ENCODE measurements around the gene CDC6. TPM values are rescaled to one million over a fixed set of nuclear protein-coding genes. Genes with fewer than 3 reads are reported as not detected.

The CDC6 gene, protein sequence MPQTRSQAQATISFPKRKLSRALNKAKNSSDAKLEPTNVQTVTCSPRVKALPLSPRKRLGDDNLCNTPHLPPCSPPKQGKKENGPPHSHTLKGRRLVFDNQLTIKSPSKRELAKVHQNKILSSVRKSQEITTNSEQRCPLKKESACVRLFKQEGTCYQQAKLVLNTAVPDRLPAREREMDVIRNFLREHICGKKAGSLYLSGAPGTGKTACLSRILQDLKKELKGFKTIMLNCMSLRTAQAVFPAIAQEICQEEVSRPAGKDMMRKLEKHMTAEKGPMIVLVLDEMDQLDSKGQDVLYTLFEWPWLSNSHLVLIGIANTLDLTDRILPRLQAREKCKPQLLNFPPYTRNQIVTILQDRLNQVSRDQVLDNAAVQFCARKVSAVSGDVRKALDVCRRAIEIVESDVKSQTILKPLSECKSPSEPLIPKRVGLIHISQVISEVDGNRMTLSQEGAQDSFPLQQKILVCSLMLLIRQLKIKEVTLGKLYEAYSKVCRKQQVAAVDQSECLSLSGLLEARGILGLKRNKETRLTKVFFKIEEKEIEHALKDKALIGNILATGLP
- total RNA-seq, result 10 to 100 TPM in 1 of 4 donors, under 1 TPM in 1, not detected in 2; 0.88 to 11.3 TPM

DNA sequence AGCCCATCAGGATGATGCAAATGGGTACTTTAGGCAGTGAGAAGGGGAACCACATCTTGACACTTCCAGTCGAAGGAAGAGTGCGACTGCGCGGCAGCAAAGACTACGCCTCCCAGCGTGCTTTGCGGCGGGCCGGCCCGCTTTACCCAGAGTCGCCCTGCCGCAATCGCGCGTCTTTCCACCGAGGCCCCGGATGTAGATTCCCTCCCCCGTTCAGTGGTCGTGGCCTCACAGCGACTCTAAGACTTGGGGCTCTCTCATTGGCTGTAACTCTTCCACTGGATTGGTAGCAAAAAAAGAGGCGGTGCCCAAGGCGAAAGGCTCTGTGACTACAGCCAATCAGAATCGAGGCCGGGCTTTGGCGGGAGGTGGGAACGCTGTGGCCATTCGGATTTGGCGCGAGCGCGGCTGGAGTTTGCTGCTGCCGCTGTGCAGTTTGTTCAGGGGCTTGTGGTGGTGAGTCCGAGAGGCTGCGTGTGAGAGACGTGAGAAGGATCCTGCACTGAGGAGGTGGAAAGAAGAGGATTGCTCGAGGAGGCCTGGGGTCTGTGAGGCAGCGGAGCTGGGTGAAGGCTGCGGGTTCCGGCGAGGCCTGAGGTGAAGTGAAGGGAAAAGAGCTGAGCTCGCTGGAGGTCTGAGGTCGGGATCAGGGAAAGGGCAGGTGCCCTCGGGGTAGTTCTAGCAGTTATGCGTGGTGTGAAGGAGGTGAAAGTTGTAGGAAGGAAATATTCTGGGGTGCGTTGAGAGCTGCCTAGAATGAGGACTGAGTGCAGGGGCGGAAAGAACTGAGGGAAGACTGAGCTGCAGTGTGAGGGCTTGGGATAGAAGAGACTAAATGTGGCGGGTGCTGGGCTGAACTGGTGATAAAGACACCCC lies at the start of gene CDC6:
CDC6 (plus strand) TSS at position 386 of the 876 bp plus-strand sequence. CDS start 1,542 bp downstream, outside the sequence.
- TF ChIP-seq, protein P1, sequence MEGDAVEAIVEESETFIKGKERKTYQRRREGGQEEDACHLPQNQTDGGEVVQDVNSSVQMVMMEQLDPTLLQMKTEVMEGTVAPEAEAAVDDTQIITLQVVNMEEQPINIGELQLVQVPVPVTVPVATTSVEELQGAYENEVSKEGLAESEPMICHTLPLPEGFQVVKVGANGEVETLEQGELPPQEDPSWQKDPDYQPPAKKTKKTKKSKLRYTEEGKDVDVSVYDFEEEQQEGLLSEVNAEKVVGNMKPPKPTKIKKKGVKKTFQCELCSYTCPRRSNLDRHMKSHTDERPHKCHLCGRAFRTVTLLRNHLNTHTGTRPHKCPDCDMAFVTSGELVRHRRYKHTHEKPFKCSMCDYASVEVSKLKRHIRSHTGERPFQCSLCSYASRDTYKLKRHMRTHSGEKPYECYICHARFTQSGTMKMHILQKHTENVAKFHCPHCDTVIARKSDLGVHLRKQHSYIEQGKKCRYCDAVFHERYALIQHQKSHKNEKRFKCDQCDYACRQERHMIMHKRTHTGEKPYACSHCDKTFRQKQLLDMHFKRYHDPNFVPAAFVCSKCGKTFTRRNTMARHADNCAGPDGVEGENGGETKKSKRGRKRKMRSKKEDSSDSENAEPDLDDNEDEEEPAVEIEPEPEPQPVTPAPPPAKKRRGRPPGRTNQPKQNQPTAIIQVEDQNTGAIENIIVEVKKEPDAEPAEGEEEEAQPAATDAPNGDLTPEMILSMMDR (IDR thresholded peaks at IDR 0.05), result peak in 1 of 4 experiments; percentile 40
- TF ChIP-seq POLR2A (IDR thresholded peaks at IDR 0.05), result peak; percentile 14 to 21
- Histone ChIP-seq H3K9me3 (no peaks in the 10 kb centered on the region), H3K4me3 (peak within 1 kb of the TSS; percentile 24 to 47), H3K27ac (peak within 1 kb of the TSS; percentile 32 to 50), H3K27me3 (no peaks in the 10 kb centered on the region), H3K4me1 (peaks cover 0 to 4% of the 10 kb centered on the region in 2 donors), H3K36me3 (no peaks in the 10 kb centered on the region)
- peak; percentile 98 to 99 for DNase-seq
- intact Hi-C loops (cut with DNase I; ENCODE audit: low total_unique reads), result no loop called here

DNA sequence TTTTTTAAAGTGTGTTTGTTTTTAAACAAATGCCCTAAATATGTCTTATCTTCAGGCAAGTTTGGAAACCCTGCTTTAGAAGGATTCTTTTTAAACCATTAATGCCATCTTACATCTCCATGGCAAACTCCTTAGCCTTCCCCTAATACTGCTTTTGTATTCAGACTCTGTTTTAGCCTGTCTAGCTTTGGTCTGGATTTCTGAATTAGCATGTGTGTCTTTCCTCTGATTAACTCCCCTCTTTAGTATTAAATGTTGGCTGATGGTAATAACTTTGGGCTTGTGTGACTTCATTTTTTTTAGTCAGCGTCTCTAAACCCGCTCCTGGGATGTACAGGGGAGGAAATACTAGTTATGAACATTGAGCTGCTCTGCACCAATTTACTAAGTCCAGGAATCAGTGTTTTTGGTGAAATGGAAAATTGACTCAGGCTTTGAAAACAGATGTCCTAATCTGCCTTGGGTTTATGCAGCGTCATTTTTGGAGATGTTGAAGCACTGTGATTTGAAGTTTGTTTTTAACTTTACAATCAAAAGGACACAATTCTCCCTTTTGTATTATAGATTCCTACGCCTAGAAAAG lies 46.3 kb upstream of the CDC6 start:
- H3K27ac ChIP-seq, result no peak overlapping the region

DNA sequence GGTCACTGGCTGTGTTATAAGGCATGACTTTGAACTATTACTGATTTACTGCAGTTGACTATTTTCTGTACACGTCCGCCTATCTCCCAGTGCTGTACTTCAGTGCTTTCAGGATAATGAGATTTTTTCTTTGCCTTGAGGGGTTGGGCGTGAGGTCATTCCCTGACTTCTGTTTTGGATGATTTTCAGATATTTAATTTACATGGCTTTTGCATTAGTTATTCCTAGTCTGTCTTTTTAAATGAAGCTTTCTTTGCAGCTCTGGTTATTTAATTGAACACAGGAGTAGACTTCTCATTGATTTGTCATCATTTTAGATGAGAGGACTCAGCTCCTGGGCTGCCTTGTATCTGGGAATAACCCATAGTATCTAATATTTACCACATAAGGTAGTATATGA lies 44.9 kb upstream of the CDC6 start:
- no peak overlapping the region for H3K4me3 ChIP-seq
- H3K27ac ChIP-seq, result no peak overlapping the region
- DNase-seq, result no peak
- H3K9me3 ChIP-seq, result no peaks in the 10 kb centered on the region
- TF ChIP-seq, protein P1 (IDR thresholded peaks at IDR 0.05), result no peak
- TF ChIP-seq POLR2A (IDR thresholded peaks at IDR 0.05), result no peak
- no peaks in the 10 kb centered on the region for H3K36me3 ChIP-seq
- no peaks in the 10 kb centered on the region for H3K27me3 ChIP-seq
- no peaks in the 10 kb centered on the region for H3K4me1 ChIP-seq
- intact Hi-C loops (cut with DNase I; ENCODE audit: low total_unique reads), result no loop called here

More for the DNA sequence above, 46.3 kb upstream of the CDC6 start:
- Histone ChIP-seq H3K4me3 (no peak overlapping the region), H3K36me3 (no peaks in the 10 kb centered on the region), H3K27me3 (no peaks in the 10 kb centered on the region), H3K9me3 (no peaks in the 10 kb centered on the region), H3K4me1 (no peaks in the 10 kb centered on the region)
- intact Hi-C loops (cut with DNase I; ENCODE audit: low total_unique reads), result no loop called here
- DNase-seq, result no peak
- no peak for TF ChIP-seq POLR2A (IDR thresholded peaks at IDR 0.05)
- TF ChIP-seq, protein P1 (IDR thresholded peaks at IDR 0.05), result no peak

DNA sequence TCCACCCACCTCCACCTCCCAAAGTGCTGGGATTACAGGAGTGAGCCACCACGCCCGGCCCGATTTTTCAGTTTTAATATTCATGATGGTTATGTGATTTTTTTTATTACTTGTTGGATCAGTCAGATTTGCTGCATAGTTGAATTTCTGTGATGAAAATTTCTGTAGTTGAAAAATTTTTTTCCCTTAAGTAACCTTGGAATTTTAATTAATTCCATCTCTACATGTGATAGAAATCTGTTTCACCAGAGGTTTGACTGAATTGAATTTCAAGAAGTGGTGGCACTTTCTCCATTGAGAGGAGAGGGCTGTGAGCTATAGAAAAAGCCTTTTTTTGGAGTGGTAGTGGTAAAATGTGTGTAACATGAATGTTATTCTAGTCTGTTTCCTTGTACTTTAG lies 43.9 kb upstream of the CDC6 start:
- no peak for DNase-seq
- intact Hi-C loops (cut with DNase I; ENCODE audit: low total_unique reads), result no loop called here
- Histone ChIP-seq H3K27ac (peak overlapping the region in 1 of 2 donors; percentile 25), H3K36me3 (no peaks in the 10 kb centered on the region), H3K4me1 (peaks cover 0 to 6% of the 10 kb centered on the region in 2 donors), H3K27me3 (no peaks in the 10 kb centered on the region), H3K4me3 (no peak overlapping the region), H3K9me3 (no peaks in the 10 kb centered on the region)
- TF ChIP-seq, protein P1 (IDR thresholded peaks at IDR 0.05), result no peak
- TF ChIP-seq POLR2A (IDR thresholded peaks at IDR 0.05), result no peak
